ENCODE measurements around the gene HBA2. TPM values are rescaled to one million over a fixed set of nuclear protein-coding genes. Genes with fewer than 3 reads are reported as not detected.
"Not testable (repeated sequence)": the region's sequence is repeated elsewhere in the genome, so short reads cannot be mapped to it uniquely, and the experiment has no call there.

HBA2 gene
- total RNA-seq, 2 experiments from 2014 or later: 0.62 TPM; not detected in 1

GRCh38 chr16:160691-161190 is 11.9 kb upstream of the HBA2 start:
- no peak overlapping the region for H3K4me3 Mint-ChIP-seq
- intact Hi-C loops (cut with micrococcal nuclease): no loop called here

DNA sequence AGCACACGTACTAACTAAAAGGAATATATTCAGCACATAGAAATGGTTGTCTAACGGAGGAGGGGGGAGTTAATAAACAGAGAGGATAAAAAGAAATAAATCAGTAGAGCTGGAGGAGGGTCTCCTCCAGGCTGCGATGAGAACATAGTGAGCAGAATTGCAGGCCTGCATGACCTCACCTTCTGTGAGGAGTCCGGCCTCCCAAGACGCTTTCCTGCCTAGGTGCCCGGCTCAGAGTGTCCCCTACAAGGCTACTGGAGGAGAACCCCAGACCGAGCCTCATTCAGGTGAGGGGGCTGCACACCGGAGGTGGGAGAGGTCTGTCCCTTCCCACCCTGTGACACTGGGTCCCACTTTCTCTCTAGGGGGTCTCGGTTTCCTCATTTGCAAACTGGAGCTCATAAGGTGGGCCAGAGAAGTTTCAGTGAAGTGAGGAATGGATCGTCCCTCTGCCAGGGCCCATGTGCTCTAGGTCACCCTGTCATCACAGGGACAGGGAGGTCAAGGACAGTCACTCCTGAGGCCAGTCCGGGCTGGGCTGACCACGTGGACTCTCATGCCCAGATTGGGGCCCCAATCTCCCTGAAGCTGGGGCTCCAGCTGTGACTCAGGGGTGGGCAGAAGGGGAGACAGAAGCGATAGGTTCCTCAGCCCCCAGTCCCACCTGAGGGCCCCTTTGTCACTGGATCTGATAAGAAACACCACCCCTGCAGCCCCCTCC is 10.2 kb upstream of the HBA2 start:
- no peak overlapping the region for H3K27ac Mint-ChIP-seq
- DNase-seq: no peak
- no peaks in the 10 kb centered on the region for H3K9me3 Mint-ChIP-seq
- H3K36me3 Mint-ChIP-seq (ENCODE audit: low read depth): no peaks in the 10 kb centered on the region
- peaks cover 2% of the 10 kb centered on the region for H3K4me1 Mint-ChIP-seq (ENCODE audit: low read depth)
- CTCF ChIA-PET: interaction anchor here (0.6 kb wide), 1 partner anchor 41 kb away, joined by 3 read pairs; no protein-coding TSS in a partner anchor
- H3K27me3 Mint-ChIP-seq (ENCODE audit: low read depth): peaks cover 44% of the 10 kb centered on the region
- H3K4me3 Mint-ChIP-seq: no peak overlapping the region
- intact Hi-C loops (cut with micrococcal nuclease): no loop called here

More at GRCh38 chr16:160691-161190, 11.9 kb upstream of the HBA2 start:
- H3K27me3 Mint-ChIP-seq (ENCODE audit: low read depth): peaks cover 36% of the 10 kb centered on the region
- no peaks in the 10 kb centered on the region for H3K36me3 Mint-ChIP-seq (ENCODE audit: low read depth)
- DNase-seq: no peak
- peaks cover 2% of the 10 kb centered on the region for H3K4me1 Mint-ChIP-seq (ENCODE audit: low read depth)
- no peaks in the 10 kb centered on the region for H3K9me3 Mint-ChIP-seq
- CTCF ChIA-PET: interaction anchor here (0.9 kb wide), 1 partner anchor 20 kb away, joined by 3 read pairs; the partner anchor contains the start of gene HBQ1
- H3K27ac Mint-ChIP-seq: no peak overlapping the region

DNA sequence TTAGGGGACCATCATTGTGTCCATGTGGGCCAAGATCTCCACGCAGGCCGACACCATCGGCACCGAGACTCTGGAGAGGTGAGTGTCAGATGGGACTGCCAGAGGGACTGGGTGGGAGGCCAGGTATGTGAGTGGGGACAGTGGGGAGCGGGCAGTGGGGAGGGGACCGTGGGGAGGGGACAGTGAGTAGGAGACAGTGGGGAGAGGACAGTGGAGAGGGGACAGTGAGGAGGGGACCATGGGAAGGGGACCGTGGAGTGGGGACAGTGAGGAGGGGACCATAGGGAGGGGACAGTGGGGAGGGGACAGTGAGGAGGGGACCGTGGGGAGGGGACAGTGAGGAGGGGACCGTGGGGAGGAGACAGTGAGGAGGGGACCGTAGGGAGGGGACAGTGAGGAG is 9.5 kb upstream of the HBA2 start:
- CTCF ChIA-PET; H3K36me3 Mint-ChIP-seq (ENCODE audit: low read depth); H3K4me1 Mint-ChIP-seq (ENCODE audit: low read depth); intact Hi-C loops (cut with micrococcal nuclease); H3K27ac Mint-ChIP-seq; DNase-seq; H3K4me3 Mint-ChIP-seq; H3K9me3 Mint-ChIP-seq: not testable (repeated sequence)
- H3K27me3 Mint-ChIP-seq (ENCODE audit: low read depth): peaks cover 45% of the 10 kb centered on the region

GRCh38 chr16:163696-164095 is 9.0 kb upstream of the HBA2 start:
- H3K9me3 Mint-ChIP-seq; H3K36me3 Mint-ChIP-seq (ENCODE audit: low read depth); H3K4me3 Mint-ChIP-seq; CTCF ChIA-PET; H3K27ac Mint-ChIP-seq; intact Hi-C loops (cut with micrococcal nuclease); H3K4me1 Mint-ChIP-seq (ENCODE audit: low read depth); DNase-seq: not testable (repeated sequence)
- peaks cover 48% of the 10 kb centered on the region for H3K27me3 Mint-ChIP-seq (ENCODE audit: low read depth)

DNA sequence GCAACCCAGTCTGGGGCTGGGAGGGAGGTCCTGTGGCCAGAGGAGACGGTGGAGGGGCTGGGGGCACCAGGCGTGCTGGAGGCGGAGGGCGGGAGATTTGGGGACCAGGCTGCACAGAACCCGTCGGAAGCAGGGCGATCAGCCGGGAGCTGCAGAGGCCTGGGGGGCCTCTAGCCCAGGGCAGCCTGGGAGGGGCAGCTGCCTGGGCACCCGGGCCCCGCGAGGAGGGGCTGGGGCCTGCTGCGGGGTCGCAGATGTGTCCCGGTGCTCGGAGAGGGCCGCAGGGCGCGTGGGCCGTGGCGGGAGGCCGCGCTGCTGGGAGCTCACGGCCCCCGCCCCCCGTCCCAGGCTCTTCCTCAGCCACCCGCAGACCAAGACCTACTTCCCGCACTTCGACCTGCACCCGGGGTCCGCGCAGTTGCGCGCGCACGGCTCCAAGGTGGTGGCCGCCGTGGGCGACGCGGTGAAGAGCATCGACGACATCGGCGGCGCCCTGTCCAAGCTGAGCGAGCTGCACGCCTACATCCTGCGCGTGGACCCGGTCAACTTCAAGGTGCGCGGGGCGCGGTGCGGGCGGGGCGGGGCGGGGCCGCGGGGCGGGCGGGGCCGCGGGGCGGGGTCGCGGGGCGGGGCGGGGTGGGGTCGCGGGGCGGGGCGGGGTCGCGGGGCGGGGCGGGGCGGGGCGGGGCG is 8.4 kb upstream of the HBA2 start:
- H3K9me3 Mint-ChIP-seq; H3K4me1 Mint-ChIP-seq (ENCODE audit: low read depth); H3K36me3 Mint-ChIP-seq (ENCODE audit: low read depth); H3K27ac Mint-ChIP-seq; H3K4me3 Mint-ChIP-seq; CTCF ChIA-PET; intact Hi-C loops (cut with micrococcal nuclease); DNase-seq: not testable (repeated sequence)
- peaks cover 47% of the 10 kb centered on the region for H3K27me3 Mint-ChIP-seq (ENCODE audit: low read depth)

DNA sequence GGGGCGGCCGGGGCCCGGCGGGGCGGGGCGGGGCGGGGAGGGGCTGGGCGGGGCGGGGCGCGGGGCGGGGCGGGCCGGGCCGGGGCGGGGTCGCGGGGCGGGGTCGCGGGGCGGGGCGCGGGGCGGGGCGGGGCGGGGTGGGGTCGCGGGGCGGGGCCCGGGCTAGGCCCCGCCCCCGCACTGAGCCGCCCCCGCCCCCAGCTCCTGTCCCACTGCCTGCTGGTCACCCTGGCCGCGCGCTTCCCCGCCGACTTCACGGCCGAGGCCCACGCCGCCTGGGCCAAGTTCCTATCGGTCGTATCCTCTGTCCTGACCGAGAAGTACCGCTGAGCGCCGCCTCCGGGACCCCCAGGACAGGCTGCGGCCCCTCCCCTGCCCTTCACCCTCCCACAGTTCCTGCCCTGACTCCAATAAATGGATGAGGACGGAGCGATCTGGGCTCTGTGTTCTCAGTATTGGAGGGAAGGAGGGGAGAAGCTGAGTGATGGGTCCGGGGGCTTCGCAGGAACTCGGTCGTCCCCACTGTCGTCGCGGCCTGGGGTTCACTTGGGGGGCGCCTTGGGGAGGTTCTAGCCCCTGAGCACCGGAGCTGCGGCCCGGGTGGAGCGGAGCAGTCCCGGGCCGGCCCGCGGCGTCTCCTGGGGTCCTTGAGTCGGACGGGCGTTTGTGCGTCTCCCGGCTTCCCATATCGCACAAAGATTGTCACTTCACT is 7.7 kb upstream of the HBA2 start:
- Mint-ChIP-seq H3K27ac (no peak overlapping the region), H3K4me3 (no peak overlapping the region), H3K27me3 (ENCODE audit: low read depth) (peaks cover 45% of the 10 kb centered on the region), H3K4me1 (ENCODE audit: low read depth) (peaks cover 2% of the 10 kb centered on the region), H3K36me3 (ENCODE audit: low read depth) (no peaks in the 10 kb centered on the region), H3K9me3 (no peaks in the 10 kb centered on the region)
- CTCF ChIA-PET: no interaction called here
- intact Hi-C loops (cut with micrococcal nuclease): no loop called here
- DNase-seq: no peak

DNA sequence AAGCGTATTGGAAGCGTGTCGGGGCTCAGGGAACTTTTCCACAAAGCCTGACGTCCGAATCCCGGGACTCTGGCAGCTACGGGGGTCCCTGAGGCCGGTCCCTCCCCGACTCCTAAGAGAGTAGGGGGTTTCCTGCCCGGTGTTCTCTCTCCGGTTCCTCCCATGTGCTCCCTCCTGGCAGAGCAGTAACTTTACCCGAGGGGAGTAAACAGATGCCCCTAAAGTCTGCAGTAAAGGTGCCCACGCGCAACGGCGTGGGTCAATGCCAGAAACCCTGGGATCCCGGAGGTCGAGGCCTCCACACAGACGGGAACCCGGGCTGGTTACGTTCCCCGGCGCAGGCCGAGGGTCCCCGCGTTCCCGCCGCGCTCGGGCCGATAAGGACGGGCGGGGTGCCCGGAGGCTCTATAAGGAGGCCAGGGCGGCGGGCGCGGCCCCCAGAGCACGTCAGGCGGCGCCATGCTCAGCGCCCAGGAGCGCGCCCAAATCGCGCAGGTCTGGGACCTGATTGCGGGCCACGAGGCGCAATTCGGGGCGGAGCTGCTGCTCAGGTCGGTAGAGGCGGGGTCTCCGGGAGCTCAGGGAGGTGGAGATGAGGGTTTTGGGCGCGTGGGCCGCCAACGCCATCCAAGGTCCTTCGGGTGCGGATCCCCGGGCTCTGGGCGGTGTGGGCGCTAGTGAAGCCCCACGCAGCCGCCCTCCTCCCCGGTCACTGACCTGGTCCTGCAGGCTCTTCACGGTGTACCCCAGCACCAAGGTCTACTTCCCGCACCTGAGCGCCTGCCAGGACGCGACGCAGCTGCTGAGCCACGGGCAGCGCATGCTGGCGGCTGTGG is 6.9 kb upstream of the HBA2 start, which contains the start of gene HBM:
HBM (plus strand) TSS at position 440 of the 836 bp plus-strand sequence; CDS start at position 460, 20 bp downstream.
- intact Hi-C loops (cut with micrococcal nuclease): no loop called here
- Mint-ChIP-seq H3K9me3 (no peaks in the 10 kb centered on the region), H3K27me3 (ENCODE audit: low read depth) (peaks cover 51% of the 10 kb centered on the region), H3K27ac (no peak within 1 kb of the TSS), H3K36me3 (ENCODE audit: low read depth) (no peaks in the 10 kb centered on the region), H3K4me1 (ENCODE audit: low read depth) (peaks cover 2% of the 10 kb centered on the region), H3K4me3 (no peak within 1 kb of the TSS)
- DNase-seq: no peak
- CTCF ChIA-PET: no interaction called here

- Mint-ChIP-seq H3K9me3 (no peaks in the 10 kb centered on the region), H3K4me1 (ENCODE audit: low read depth) (peaks cover 4% of the 10 kb centered on the region), H3K27me3 (ENCODE audit: low read depth) (peaks cover 54% of the 10 kb centered on the region), H3K4me3 (no peak overlapping the region), H3K36me3 (ENCODE audit: low read depth) (no peaks in the 10 kb centered on the region), H3K27ac (no peak overlapping the region)
- intact Hi-C loops (cut with micrococcal nuclease): no loop called here
- CTCF ChIA-PET: interaction anchor here (1.6 kb wide), 1 partner anchor 15 kb away, joined by 3 read pairs; no protein-coding TSS in a partner anchor
- no peak for DNase-seq
Measured at GRCh38 chr16:166375-167121, 6.1 kb upstream of the HBA2 start.

- intact Hi-C loops (cut with micrococcal nuclease): no loop called here
- Mint-ChIP-seq H3K27me3 (ENCODE audit: low read depth) (peaks cover 55% of the 10 kb centered on the region), H3K4me3 (no peak overlapping the region), H3K4me1 (ENCODE audit: low read depth) (peaks cover 6% of the 10 kb centered on the region), H3K27ac (no peak overlapping the region), H3K9me3 (no peaks in the 10 kb centered on the region), H3K36me3 (ENCODE audit: low read depth) (no peaks in the 10 kb centered on the region)
- DNase-seq: no peak
- CTCF ChIA-PET: interaction anchor here (1.6 to 1.9 kb wide), 2 partner anchors 15 to 60 kb away, joined by 3 to 7 read pairs; no protein-coding TSS in a partner anchor
Measured at GRCh38 chr16:167122-167690, 5.5 kb upstream of the HBA2 start.

- Mint-ChIP-seq H3K36me3 (ENCODE audit: low read depth) (no peaks in the 10 kb centered on the region), H3K4me3 (no peak overlapping the region), H3K4me1 (ENCODE audit: low read depth) (peaks cover 8% of the 10 kb centered on the region), H3K27ac (no peak overlapping the region), H3K27me3 (ENCODE audit: low read depth) (peaks cover 54% of the 10 kb centered on the region), H3K9me3 (no peaks in the 10 kb centered on the region)
- no peak for DNase-seq
- intact Hi-C loops (cut with micrococcal nuclease): no loop called here
- CTCF ChIA-PET: interaction anchor here (0.5 to 1.9 kb wide), 4 partner anchors 11 to 72 kb away, joined by 4 to 7 read pairs (median 5); no protein-coding TSS in a partner anchor
Measured at GRCh38 chr16:168424-168823, 4.3 kb upstream of the HBA2 start.

- no peak overlapping the region for H3K27ac Mint-ChIP-seq
- H3K9me3 Mint-ChIP-seq: no peaks in the 10 kb centered on the region
- H3K4me3 Mint-ChIP-seq: no peak overlapping the region
- H3K27me3 Mint-ChIP-seq (ENCODE audit: low read depth): peaks cover 56% of the 10 kb centered on the region
- intact Hi-C loops (cut with micrococcal nuclease): no loop called here
- CTCF ChIA-PET: interaction anchor here (1.3 to 1.9 kb wide), 2 partner anchors 62 to 72 kb away, joined by 4 to 7 read pairs; no protein-coding TSS in a partner anchor
- no peak for DNase-seq
- H3K4me1 Mint-ChIP-seq (ENCODE audit: low read depth): peaks cover 8% of the 10 kb centered on the region
- no peaks in the 10 kb centered on the region for H3K36me3 Mint-ChIP-seq (ENCODE audit: low read depth)
Measured at GRCh38 chr16:169014-169413, 3.7 kb upstream of the HBA2 start.
